GM20431 (cell line): ENCODE measurements around the gene SS18L1.

Experiments used
- in situ Hi-C: fragments of 300-500 bp; cut with MseI, MboI; formaldehyde crosslinking; loops from one replicate; pipeline ENCODE4 v1.15.0; 2020; ENCODE audit warnings: low sequenced_read_pairs; ENCODE audit not compliant: unreplicated experiment

Gene SS18L1

DNA sequence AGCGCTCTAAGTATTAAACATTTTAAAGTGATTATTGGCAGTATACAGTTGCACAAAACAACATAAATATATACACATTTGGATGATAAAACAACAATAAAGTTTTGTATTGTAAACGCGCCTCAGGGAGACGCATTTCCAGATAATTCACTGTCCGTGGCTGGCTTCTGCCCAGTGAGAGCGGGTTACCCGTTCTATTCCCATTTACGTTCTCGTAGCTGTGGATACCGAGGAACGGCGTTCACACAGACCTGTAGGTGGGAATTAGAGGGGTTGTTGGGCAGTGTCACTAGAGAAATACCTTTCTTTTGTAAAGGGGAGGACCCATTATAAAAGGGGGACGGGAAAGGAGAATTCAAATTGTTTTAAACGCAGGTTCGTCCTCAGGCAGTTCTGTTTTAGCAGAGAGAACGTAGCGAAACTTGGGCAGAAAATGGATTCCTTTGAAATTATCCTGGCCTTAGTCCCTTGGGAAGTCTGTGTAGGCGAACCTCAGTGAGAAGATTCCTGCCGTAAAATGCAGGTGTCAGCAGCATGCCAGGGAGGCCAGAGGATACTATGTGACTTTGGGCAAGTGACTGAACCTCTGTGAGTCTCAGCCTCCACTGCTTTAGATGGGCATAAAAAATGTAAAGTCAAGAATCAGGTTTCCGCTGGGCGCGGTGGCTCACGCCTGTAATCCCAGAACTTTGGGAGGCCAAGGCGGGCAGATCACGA lies 40.0 kb downstream of the SS18L1 start:
- in situ Hi-C loops: no loop called here

DNA sequence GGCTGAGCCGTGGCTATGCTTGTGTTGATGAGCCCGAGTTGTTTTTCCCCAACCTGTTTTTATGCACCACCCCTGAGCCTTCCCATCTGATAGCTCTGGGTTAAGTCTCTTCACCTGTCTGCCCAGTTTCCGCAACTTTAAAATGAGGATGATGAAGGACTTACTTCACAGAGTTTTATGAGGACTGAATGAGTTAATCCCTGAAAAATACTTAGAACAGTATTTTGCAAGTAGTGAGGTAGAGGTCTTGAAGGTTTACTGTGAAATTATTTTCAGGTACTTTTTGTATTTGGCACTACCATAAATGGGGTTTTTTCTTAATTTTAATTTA lies 42.5 kb downstream of the SS18L1 start:
- in situ Hi-C loops: no loop called here

DNA sequence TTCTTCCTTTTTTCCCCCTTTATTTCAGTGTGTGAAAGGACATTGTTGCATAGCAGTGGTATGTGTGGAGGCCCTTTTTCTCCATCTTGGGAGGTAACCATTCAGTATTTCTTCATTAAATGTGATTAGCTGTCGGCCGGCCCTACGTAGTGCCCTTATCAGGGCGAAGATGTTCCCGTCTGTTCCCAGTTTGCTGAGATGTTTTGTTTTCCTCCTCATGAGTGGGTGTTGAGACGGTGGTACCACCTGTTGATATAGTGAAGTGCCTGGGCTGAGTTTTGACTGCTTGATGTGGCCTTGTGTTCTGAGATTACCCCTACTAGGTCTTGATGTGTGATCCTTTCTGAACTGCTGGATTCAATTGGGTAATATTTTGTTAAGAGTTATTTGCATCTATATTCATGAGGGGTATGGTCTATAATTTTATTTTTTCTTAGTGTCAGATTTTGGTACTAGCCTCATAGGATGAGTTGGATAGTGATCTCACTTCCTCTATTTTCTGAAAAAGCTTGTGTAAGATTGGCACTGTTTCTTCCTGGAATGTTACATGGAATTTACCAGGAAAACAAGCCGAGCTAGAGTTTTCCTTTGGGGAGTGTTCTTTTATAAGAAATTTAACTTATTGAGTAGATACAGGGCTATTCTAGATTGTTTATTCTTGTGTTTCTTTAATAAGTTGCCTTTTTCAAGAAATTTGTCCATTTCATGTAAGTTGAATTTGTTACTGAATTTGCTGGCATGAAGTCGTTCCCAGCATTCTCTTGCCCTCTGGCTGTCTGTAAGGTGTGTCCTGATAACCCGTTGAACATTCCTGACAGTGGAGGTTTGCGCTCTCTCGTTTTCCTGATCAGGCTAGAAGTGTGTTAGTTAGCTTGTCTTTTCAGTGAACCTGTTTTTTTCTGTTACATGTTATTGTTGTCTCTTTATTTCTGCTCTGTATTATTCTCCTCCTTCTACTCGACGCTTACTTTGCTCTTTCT lies 43.6 kb downstream of the SS18L1 start:
- in situ Hi-C loops: no loop called here

DNA sequence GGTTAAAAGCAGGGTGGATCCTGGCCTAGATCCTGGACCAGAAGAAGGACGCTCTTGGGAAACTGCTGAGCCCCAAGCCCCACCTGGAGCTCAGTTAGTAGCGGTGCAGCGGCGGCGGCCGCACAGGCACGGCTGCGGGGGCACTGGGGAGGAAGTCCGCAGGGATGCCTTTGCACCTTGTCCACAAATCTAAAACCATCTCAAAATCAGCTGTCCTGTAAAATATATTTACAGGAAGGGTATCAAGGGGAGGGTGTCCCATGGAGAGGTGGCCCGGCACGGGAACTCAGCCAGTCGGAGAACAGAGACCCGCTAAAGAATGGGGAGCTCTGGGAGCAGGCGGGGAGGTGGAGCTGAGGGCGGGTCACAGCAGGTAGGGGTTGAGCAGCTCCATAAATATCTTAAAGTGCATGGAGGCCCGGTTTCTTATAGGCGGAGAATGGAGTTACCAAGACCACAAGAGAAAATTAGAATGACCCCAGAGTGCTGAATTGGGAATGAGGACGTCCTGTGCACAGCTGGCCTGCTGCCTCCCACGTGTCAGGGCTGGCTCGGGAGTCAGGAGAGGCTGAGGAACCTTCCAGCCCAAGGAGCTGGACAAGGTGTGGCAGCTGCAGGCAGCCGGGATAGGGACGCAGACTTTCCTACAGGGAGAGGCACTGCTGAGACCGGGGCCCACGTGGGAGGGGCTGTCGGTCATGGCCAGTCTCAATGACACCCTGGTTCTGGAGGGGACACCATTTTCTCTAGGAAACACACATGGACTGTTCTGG lies 47.3 kb downstream of the SS18L1 start:
- in situ Hi-C loops: no loop called here

DNA sequence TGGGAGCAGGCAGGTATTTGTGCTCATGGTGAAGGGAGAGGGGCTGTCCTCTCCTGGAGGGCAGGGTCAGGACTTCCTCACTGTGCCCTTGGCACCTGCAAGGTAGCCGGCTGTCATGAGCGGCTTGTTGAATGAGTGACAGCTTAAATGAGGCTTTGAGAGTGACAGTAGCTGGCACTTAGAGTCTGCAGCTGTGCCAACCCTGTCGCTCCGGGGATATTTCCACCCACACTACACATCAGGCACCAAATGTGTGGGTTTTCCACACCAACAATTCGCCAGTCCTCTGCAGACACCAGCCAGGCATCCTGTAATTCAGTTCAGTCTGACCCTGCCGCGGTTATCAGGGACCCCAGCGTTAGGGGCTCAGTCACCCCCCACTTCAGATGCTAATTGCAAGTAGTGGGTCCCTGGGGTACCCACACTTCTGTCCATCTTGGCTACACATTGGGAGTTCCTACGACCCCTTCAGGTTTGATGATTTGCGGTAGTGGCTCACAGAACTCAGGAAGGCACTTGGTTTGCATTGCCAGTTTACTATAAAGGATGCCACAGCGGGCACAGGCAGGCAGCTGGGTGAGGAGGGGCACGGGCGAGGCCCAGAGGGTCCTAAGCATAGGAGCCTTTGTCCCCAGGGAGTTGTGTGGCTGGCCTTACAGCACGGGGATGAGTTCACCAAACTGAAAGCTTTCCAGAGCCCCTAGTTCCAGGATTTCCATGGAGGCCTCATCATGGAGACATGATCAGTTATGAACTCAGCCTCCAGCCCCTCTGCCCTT lies 48.4 kb downstream of the SS18L1 start:
- in situ Hi-C loops: no loop called here

DNA sequence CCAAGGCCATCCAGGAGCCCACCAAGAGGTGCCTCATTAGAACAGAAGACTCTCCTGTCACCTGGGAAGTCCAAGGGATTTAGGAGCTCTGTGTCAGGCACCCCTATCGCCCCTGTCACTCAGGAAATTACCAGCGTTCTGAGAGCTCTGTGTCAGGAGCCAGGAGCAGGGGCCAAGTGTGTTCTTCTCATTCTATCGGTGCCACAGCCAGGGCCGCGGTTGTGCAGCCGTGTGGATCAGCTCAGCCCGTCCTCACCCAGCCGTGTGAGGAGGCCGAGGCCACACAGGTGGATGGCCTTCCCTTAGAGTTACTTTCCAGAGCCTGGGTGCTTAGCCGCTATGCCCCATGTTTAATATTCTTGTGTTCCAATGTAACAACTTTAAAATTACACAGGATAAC lies 49.1 kb downstream of the SS18L1 start:
- in situ Hi-C loops: no loop called here

DNA sequence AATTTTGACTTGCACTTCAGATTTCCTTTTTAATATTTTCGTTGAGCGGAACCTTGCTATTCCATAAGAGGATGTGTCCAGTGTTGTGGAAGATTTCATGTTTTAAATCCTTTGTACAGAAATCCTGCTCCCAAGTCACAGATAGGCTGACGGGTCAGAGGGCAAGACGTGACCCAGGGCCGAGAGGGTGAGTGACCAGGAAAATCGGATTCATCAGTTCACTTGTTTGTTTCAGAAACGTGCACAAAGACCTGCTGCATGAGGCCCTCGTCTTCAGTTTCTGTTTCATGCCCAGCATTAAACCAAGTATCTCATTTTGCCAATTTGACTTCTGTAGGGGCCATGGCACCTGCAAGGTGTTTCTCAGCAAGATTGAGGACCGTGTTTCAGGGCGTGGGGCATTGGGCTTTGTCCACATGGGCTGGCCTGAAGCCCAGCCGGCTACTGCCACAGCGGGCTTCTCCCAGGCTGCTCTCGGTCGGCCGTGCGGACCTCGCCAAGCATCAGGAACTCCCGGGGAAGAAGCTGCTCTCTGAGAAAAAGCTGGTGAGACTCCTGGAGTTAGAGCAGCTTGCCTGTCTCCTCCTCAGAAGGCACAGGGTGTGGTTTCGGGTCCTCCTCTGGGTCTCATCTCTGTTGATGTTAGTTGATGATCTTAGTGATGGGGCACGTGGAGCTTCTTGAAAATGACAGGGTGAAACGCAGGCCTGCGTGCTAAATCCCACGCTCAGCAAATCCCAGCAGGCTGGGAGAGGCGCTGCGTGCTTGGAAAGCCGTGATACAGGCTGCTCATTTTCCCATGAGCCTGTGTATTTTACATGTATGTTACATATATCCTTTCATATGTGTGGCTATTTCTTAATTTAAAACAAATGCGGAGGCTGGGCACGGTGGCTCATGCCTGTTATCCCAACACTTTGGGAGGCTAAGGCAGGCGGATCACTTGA lies 49.8 kb downstream of the SS18L1 start:
- in situ Hi-C loops: no loop called here

DNA sequence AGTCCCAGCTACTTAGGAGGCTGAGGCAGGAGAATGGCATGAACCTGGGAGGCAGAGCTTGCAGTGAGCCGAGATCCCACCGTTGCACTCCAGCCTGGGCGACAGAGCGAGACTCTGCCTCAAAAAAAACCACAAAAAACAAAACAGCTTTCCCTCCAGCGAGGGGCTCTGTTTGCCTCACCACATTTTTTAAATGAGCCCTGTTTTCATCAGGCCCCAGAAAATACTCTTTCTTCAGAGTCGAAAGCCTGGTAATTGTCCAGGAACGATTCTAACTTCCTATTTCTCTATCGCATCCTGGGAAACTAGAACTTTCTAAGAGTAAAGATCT lies 51.5 kb downstream of the SS18L1 start:
- in situ Hi-C loops: no loop called here

DNA sequence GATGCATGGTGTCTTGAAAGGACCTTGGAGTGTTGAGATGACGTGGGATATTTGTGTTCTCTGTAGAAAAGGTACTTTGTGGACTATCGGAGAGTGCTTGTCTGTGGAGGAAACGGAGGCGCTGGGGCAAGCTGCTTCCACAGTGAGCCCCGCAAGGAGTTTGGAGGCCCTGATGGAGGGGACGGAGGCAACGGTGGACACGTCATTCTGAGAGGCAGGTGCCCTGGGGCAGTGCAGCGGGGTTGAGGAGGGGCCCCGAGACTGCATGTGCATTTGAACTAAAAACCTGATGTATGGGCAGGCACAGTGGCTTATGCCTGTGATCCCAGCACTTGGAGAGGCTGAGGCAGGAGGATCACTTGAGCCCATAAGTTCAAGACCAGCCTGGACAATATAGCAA lies 52.2 kb downstream of the SS18L1 start:
- in situ Hi-C loops: no loop called here

DNA sequence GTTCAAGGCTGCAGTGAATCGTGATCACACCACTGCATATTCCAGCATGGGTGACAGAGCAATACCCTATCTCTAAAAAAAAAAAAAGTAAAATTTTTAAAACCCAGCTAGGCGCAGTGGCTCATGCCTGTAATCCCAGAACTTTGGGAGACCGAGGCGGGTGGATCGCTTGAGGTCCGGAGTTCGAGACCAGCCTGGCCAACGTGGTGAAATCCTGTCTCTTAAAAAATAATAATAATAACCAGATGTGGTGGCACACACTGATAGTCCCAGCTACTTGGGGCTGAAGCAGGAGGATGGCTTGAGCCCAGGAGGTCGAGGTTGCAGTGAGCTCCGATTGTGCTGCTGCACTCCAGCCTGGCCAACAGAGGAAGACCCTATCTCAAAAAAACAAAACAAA lies 52.7 kb downstream of the SS18L1 start:
- in situ Hi-C loops: no loop called here

DNA sequence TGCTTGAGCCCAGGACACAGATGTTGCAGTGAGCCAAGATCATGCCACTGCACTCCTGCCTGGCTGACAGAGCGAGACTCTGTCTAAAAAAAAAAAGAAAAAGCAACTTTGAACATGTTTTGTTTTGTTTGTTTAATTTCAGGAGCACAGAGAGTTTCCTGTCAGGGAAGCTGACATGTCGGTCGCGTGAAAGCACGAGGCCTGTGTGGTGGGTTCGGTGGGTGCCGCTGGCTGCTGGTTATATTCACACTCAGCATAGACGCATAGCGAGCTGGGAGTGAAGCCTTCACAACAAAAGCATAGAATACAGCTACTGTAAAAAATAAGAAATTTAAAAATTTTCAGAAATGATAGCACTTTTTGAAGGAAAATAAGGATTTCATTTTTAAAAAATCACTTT lies 53.7 kb downstream of the SS18L1 start:
- in situ Hi-C loops: no loop called here

DNA sequence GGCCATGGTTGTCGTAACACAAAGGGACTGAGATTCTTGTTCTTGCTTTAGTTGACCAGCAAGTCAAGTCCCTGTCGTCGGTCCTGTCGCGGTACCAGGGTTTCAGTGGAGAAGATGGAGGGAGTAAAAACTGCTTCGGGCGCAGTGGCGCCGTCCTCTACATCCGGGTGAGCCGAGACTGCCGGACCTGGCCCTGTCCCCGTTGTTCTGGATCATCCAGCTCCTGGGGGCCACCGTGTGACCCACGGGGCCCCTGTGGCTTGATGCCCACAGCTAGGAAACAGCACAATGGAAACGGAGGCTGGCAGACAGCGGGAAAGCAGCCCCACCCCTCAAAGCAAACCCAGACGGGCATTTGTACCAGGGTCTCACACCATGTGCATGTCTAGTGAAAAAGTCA lies 54.2 kb downstream of the SS18L1 start:
- in situ Hi-C loops: no loop called here

DNA sequence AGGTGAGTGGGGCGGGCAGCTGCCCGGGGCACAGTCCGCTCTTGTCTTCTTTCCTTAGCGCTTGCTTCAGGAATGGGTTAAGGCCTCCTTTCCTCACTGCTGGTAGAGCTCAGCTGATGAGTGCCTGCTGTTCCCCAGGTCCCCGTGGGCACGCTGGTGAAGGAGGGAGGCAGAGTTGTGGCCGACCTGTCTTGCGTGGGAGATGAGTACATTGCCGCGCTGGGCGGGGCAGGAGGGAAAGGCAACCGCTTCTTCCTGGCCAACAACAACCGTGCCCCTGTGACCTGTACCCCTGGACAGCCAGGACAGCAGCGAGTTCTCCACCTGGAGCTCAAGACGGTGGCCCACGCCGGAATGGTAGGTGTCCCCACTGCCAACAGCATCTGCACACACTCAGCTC lies 54.9 kb downstream of the SS18L1 start:
- in situ Hi-C loops: no loop called here

DNA sequence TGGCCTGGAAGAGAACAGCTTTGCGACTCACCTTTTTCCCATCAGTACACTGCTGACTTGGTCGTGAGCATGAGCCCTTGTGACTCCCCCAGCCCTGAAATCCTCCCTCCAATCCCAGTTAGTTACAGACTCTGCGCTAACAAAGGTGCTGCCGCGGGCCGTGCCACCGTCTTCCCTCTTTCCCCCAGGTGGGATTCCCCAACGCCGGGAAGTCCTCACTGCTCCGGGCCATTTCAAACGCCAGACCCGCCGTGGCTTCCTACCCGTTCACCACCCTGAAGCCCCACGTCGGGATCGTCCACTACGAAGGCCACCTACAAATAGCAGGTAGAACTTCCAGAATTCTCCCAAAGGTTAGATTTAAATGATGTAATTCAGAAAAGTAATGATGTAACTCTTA lies 55.4 kb downstream of the SS18L1 start:
- in situ Hi-C loops: no loop called here

DNA sequence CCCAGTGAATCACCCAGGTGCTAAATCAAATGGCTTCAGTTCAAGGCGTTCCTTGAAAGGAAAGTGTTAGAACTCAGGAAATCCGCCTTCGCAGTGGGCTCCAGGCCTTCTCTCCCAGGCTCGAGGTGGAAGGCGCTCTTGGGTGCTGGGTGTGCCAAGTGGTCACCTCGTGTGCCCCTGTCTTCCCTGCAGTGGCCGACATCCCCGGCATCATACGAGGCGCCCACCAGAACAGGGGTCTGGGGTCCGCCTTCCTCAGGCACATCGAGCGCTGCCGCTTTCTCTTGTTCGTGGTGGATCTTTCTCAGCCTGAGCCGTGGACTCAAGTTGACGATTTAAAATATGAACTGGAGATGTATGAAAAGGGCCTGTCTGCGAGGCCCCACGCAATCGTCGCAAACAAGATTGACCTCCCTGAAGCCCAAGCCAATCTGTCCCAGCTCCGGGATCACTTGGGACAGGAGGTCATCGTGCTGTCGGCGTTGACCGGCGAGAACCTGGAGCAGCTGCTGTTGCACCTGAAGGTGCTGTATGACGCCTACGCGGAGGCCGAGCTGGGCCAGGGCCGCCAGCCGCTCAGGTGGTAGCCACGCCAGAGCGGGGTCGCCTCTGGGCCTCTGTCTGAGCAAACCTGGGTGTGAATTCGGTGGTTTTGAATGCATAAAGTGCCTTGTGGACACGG lies 57.1 kb downstream of the SS18L1 start:
- in situ Hi-C loops: no loop called here

DNA sequence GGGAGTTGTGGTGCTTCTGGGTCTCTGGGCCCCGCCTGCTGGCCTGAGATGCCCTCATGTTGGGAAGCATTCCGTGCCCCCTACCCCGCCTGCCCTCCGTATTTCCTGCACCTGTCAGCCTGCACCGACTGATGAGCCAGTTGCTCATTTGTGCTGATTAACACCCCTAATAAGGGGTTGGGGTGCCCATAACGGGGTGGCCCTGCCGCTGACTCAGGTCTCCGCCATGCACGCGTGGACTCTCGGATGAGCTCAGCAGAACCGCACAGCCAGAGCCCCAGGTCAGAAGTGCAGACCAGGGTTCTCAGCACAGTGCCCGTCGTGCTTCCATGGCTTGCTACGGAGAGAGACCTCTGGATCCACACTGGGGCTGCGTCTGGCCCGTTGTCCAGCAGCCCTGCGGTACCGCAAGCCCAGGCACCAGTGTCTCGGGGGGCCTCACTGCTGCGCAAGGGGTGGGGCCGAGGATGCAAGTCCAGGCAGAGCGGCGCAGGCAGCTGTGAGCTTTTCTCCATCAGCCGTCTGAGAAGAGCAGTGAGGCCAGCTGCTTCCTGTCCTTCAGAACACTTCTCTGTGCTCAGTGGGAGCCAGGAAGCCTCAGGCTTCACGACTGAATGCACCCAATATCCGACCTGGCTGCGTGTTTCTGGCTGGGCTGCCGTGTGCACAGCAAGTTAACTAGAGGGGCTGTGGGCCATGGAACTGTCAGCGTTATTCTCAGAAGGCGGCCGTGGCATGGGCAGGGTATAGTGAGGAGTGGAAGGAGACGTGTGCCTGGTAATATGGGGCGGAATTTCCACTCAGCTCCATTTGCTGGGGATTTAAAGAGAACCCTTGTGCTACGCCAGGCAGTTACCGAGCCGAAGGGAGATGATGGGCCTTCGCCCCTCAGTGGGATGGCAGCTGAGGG lies 57.9 kb downstream of the SS18L1 start:
- in situ Hi-C loops: no loop called here

DNA sequence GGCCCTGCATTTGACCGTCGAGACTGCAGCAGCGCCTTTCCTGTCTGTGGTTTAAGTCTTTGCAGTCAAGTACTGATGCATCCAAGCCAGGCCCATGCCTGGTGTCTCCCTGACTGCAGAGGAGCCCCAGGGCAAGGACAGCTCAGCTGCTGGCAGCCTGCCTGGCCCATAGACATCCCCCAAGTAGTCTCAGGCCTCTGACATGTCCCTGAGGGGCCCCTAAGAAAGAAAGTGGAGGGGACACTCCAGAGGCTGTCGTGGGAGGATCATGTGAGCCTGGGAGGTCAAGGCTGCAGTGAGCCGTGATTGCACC lies 58.5 kb downstream of the SS18L1 start:
- in situ Hi-C loops: no loop called here
